Measurements from ENCODE around the gene SRGAP1.

DNA sequence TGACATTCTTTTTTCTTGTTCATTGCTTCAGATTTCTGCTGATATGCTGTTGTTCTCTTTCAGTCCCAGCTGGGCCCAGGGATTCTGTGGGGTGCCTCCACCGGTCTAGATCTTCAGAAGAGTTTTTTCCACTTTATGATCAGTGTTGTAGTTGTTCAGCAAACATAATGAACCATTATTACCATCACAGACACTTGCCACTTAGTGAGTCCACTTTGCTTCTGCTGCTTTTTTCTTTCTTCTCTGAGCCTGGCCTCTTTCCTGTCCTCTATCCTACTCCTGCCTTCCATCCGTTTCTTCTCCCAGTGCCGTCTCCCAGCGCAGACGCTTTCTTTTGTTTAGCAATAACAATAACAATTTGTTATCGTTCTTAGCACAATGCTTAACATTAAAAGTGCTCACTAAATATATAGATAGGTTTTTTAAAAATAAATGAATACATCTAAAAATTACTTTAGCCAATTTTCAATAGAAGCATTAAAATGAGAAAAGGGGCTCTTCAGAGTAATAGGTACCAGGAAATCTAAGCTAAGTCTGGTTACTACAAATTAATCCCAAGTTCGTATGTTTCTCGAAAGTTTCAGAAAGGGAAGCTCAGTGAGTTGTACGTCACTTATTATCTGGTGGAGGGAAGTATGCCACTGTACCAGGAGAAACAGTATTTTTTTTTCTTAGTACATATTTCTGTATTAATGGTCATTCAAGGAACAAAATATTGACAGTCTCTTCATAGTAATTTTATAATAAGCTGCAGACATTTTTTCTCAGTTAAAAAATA, 98.2 kb downstream of the SRGAP1 start:
- TF ChIP-seq, protein P1, sequence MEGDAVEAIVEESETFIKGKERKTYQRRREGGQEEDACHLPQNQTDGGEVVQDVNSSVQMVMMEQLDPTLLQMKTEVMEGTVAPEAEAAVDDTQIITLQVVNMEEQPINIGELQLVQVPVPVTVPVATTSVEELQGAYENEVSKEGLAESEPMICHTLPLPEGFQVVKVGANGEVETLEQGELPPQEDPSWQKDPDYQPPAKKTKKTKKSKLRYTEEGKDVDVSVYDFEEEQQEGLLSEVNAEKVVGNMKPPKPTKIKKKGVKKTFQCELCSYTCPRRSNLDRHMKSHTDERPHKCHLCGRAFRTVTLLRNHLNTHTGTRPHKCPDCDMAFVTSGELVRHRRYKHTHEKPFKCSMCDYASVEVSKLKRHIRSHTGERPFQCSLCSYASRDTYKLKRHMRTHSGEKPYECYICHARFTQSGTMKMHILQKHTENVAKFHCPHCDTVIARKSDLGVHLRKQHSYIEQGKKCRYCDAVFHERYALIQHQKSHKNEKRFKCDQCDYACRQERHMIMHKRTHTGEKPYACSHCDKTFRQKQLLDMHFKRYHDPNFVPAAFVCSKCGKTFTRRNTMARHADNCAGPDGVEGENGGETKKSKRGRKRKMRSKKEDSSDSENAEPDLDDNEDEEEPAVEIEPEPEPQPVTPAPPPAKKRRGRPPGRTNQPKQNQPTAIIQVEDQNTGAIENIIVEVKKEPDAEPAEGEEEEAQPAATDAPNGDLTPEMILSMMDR (IDR thresholded peaks at IDR 0.05): no peak
- TF ChIP-seq POLR2A (IDR thresholded peaks at IDR 0.05): no peak

Data from right lobe of liver (tissue), 4 donors.